Upper lobe of left lung (tissue), 6 donors: ENCODE results near the gene SLC25A48. TPM values are rescaled to one million over a fixed set of nuclear protein-coding genes. Genes with fewer than 3 reads are reported as not detected.
A peak's percentile ranks its signal among the peaks of the same experiment; 100 is the strongest.
"Not testable (repeated sequence)": the region's sequence is repeated elsewhere in the genome, so short reads cannot be mapped to it uniquely, and the experiment has no call there.

Source experiments
- ATAC-seq, 2 donors: fragments of 200-7000 bp; cut with Tn5 transposase; one replicate each; pipeline ENCODE4 v1.9.1; 2022; ENCODE audit warnings: mild to moderate bottlenecking in 2 of 2, moderate library complexity in 2 of 2; ENCODE audit not compliant: low FRiP score in 2 of 2
- DNase-seq, 2 donors: peaks; one replicate each; pipeline ENCODE4 v3.0.0-alpha.2; 2019 to 2020
- H3K27ac ChIP-seq, 4 donors: fragments of 200-600 bp; sonication (generic); one replicate each; pipeline ENCODE4 v1.5.1; 2016 to 2019
- H3K27me3 ChIP-seq, 4 donors: fragments of 200-600 bp; sonication (generic); one replicate each; pipeline ENCODE4 v1.5.1; 2017 to 2019
- H3K36me3 ChIP-seq, 4 donors: fragments of 200-600 bp; sonication (generic); one replicate each; pipeline ENCODE4 v1.5.1; 2016 to 2019
- H3K4me1 ChIP-seq, 4 donors: fragments of 200-600 bp; sonication (generic); one replicate each; pipeline ENCODE4 v1.5.1; 2018 to 2019
- H3K4me3 ChIP-seq, 4 donors: fragments of 200-600 bp; sonication (generic); one replicate each; pipeline ENCODE4 v1.5.1; 2017 to 2019; ENCODE audit warnings: mild to moderate bottlenecking in 2 of 4, moderate library complexity in 1 of 4
- H3K9me3 ChIP-seq, 4 donors: fragments of 200-600 bp; sonication (generic); one replicate each; pipeline ENCODE4 v1.5.1; 2018 to 2019
- CTCF ChIP-seq, 6 experiments: fragments of 450-650 bp in 4 of 6; fragments of 200-600 bp in 2 of 6; sonication (generic) in 2 of 6; IDR thresholded peaks; one replicate each; pipeline ENCODE4 v1.5.1; 2016 to 2019; ENCODE audit warnings: antibody characterized with exemption in 6 of 6
- EP300 ChIP-seq, 4 donors: sonication (generic); formaldehyde crosslinking; IDR thresholded peaks; one replicate each; pipeline ENCODE4 v1.5.1; 2017; ENCODE audit warnings: antibody characterized with exemption in 4 of 4, control low read depth in 2 of 4
- POLR2A ChIP-seq, 4 donors: fragments of 450-650 bp; IDR thresholded peaks; one replicate each; pipeline ENCODE4 v1.5.1; 2016 to 2017; ENCODE audit warnings: antibody characterized with exemption in 4 of 4, mild to moderate bottlenecking in 2 of 4
- POLR2AphosphoS5 ChIP-seq, 2 donors: sonication (generic); formaldehyde crosslinking; IDR thresholded peaks; one replicate each; pipeline ENCODE4 v1.5.1; 2017; ENCODE audit warnings: antibody characterized with exemption in 2 of 2
- WGBS, 2 donors: methylation state at CpG; one replicate each; pipeline ENCODE4 v1.1.5; 2017 to 2018; 5-methylcytosine and 5-hydroxymethylcytosine counted together
- total RNA-seq, 6 donors: library from RNA; depleted of rRNA in 4 of 6; stranded (reverse); fragments of >200 nt in 4 of 6; gene quantifications; one replicate each; pipeline versions ENCODE4 v1.1.0 to v1.2.1, GENCODE V29; 2016 to 2021
- donor health status: DM: no; HTN: no; CAD: no; lungs with moderate emphysema.
- donor health status: DM: no; HTN: yes; CAD: no; lungs with severe emphysema.

Gene SLC25A48
- total RNA-seq, 6 donors from 2014 or later = not detected

DNA sequence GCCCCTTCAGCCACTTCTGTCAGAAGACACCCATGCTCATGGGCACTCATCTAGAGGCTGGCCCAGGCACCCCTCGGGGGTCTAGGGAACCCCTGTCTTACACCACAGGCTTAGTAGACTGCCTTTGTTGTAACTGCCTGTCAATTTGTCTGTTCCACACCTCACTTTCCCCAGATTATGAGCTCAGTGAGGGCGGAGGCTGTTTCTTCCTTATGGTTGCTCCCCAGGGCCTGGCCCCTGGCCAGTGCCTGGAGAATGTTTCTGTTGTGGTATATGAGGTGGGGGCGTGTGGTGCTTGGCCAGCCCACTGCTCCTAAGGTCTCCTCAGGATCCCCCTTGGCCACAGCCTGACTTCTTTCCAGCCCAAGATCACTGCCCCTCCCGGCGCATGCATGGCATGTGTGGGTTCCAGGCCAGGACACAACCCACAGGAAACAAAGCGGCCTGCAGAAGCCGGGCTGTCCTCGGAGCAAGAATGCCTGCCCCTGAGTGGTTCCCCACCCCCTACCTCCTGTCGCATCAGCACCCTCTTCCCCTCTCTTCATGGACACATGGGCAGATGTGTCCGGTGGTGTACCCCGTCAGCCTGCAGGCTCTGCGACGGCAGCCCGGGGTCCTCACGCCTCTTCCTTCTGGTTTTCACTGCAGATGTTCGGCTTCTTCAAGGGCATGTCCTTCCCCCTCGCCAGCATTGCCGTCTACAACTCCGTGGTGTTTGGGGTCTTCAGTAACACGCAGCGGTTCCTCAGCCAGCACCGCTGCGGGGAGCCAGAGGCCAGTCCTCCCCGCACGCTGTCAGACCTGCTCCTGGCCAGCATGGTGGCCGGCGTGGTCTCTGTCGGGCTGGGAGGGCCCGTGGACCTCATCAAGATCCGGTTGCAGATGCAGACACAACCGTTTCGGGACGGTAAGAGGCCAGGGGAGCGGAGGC is 17.7 kb downstream of the SLC25A48 start:
- Histone ChIP-seq H3K9me3 (no peaks in the 10 kb centered on the region), H3K4me3 (no peak overlapping the region), H3K36me3 (no peaks in the 10 kb centered on the region), H3K27me3 (no peaks in the 10 kb centered on the region), H3K4me1 (no peaks in the 10 kb centered on the region), H3K27ac (no peak overlapping the region)
- ATAC-seq = no peak
- DNase-seq = no peak
- TF ChIP-seq POLR2A (IDR thresholded peaks at IDR 0.05) (no peak), EP300 (IDR thresholded peaks at IDR 0.05) (no peak), POLR2AphosphoS5 (IDR thresholded peaks at IDR 0.05) (no peak), CTCF (IDR thresholded peaks at IDR 0.05) (no peak)
- WGBS, 2 donors = 88 to 90% methylated on average over 33 of the region's 34 CpGs

DNA sequence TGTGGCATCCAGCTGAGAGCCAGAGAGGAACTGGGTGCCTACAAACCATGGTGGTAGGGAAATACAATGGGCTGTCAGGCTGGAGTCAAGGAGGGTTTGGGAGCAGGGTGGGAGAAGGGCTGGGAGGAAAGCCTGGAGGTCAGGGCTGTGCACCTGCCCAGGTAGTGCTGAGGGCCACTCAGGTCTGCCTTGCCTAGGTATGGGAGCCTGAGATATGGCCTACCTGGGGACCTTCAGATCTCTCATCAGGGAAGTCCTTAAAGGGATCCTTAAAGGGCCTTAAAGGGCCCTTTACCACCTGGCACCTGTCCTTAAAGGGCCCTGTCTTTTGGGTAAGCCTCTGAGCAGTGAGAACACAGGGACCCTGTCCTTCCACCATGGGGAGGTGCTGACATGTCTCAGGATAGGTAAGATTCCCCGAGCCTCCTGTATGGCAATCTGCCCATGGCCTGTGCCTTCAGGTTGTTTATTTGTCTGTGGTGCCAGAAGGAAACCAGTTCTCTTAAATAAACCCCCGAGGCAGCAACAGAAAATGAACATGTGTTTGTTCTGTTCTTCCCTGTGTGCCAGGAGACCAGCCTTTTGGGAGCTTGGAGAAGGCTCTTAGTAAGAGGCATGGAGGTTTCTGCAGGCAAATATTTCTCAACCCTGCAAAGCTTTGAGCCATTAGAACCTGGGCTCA is 23.3 kb downstream of the SLC25A48 start:
- H3K27ac ChIP-seq = no peak overlapping the region
- DNase-seq = no peak
- no peaks in the 10 kb centered on the region for H3K27me3 ChIP-seq
- no peak for TF ChIP-seq POLR2AphosphoS5 (IDR thresholded peaks at IDR 0.05)
- TF ChIP-seq EP300 (IDR thresholded peaks at IDR 0.05) = no peak
- no peak for TF ChIP-seq POLR2A (IDR thresholded peaks at IDR 0.05)
- TF ChIP-seq CTCF (IDR thresholded peaks at IDR 0.05) = no peak
- no peaks in the 10 kb centered on the region for H3K9me3 ChIP-seq
- peak in 1 of 2 donors; percentile 44 for ATAC-seq
- no peak overlapping the region for H3K4me3 ChIP-seq
- WGBS, 2 donors = 57% methylated on average over 2 of the region's 2 CpGs; no CpG with 5 or more reads in 1 of the 2 donors
- H3K36me3 ChIP-seq = no peaks in the 10 kb centered on the region
- H3K4me1 ChIP-seq = no peaks in the 10 kb centered on the region

- H3K27me3 ChIP-seq, H3K27ac ChIP-seq, ATAC-seq, H3K4me1 ChIP-seq, H3K4me3 ChIP-seq, H3K36me3 ChIP-seq, DNase-seq, H3K9me3 ChIP-seq: not testable (repeated sequence)
- WGBS, 2 donors = 57 to 70% methylated on average over 3 of the region's 3 CpGs
These were observed 24.7 kb downstream of the SLC25A48 start for GRCh38 chr5:135859186-135859585.

DNA sequence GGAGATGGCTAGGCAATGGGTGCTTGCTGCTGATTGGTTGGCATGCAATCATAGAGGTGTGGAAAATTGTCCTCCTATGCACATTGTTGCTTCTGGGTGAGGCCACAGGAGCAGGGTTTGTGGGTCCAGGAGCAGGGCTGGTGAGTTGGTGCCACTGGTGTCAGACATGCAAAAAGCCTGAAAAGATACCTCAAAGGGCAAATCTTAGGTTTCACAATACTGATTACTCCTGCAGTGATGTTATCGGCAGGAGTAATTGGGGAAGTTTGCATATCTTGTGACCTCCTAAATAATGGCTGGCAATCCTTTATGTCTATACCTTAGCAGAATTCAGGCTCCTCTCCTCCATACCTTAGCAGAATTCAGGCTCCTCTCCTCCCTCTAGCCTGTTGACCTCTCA is 25.2 kb downstream of the SLC25A48 start:
- DNase-seq (no peak), ATAC-seq (no peak)
- Histone ChIP-seq H3K36me3 (no peaks in the 10 kb centered on the region), H3K9me3 (no peaks in the 10 kb centered on the region), H3K4me1 (no peaks in the 10 kb centered on the region), H3K27me3 (no peaks in the 10 kb centered on the region), H3K4me3 (no peak overlapping the region), H3K27ac (no peak overlapping the region)
- WGBS, 2 donors = 71 to 92% methylated on average over 1 of the region's 1 CpG
- TF ChIP-seq CTCF (IDR thresholded peaks at IDR 0.05) = no peak
- no peak for TF ChIP-seq EP300 (IDR thresholded peaks at IDR 0.05)
- no peak for TF ChIP-seq POLR2AphosphoS5 (IDR thresholded peaks at IDR 0.05)
- TF ChIP-seq POLR2A (IDR thresholded peaks at IDR 0.05) = no peak

DNA sequence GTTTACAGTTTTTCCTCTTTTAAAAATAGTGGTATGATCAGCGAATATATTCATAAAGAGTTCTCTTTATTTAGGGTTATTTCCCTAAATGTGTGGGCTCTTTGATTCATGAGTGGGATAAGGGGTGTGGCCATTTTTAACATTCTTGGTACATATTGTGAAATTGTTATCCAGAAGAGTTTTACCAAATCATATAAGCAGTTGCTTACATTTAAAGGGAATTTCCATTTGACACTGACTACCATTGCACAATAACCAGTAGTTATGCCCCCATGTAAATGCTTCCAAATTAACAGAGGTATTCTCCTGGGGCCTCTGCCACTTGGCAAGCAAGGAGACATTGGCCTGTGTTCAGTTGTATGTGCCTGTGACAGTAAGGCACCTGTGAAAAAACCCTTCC is 27.2 kb downstream of the SLC25A48 start:
- ATAC-seq (no peak), DNase-seq (no peak)
- no peaks in the 10 kb centered on the region for H3K27me3 ChIP-seq
- no peak overlapping the region for H3K4me3 ChIP-seq
- no peaks in the 10 kb centered on the region for H3K9me3 ChIP-seq
- H3K4me1 ChIP-seq = no peaks in the 10 kb centered on the region
- H3K27ac ChIP-seq = no peak overlapping the region
- TF ChIP-seq CTCF (IDR thresholded peaks at IDR 0.05) = no peak
- TF ChIP-seq POLR2A (IDR thresholded peaks at IDR 0.05) = no peak
- TF ChIP-seq EP300 (IDR thresholded peaks at IDR 0.05) = no peak
- H3K36me3 ChIP-seq = no peaks in the 10 kb centered on the region
- WGBS, 2 donors = 80 to 85% methylated on average over 1 of the region's 1 CpG
